ENCODE results near the gene LMAN2L.

LMAN2L gene

GRCh38 chr2:96769814-96770213 is 29.9 kb upstream of the LMAN2L start:
- no peak overlapping the region for H3K4me3 ChIP-seq (ENCODE audit: low read depth in 1 of 2, low read length in 1 of 2)
- TF ChIP-seq, protein P1, sequence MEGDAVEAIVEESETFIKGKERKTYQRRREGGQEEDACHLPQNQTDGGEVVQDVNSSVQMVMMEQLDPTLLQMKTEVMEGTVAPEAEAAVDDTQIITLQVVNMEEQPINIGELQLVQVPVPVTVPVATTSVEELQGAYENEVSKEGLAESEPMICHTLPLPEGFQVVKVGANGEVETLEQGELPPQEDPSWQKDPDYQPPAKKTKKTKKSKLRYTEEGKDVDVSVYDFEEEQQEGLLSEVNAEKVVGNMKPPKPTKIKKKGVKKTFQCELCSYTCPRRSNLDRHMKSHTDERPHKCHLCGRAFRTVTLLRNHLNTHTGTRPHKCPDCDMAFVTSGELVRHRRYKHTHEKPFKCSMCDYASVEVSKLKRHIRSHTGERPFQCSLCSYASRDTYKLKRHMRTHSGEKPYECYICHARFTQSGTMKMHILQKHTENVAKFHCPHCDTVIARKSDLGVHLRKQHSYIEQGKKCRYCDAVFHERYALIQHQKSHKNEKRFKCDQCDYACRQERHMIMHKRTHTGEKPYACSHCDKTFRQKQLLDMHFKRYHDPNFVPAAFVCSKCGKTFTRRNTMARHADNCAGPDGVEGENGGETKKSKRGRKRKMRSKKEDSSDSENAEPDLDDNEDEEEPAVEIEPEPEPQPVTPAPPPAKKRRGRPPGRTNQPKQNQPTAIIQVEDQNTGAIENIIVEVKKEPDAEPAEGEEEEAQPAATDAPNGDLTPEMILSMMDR (IDR thresholded peaks at IDR 0.05): no peak
- H3K27ac ChIP-seq: no peak overlapping the region
- no peaks in the 10 kb centered on the region for H3K27me3 ChIP-seq
- H3K4me1 ChIP-seq (ENCODE audit: control insufficient read depth in 1 of 2, insufficient read depth in 1 of 2, low read depth in 1 of 2, low read length in 1 of 2): peaks cover 16 to 24% of the 10 kb centered on the region in 2 experiments
- H3K9me3 ChIP-seq: no peaks in the 10 kb centered on the region
- no peaks in the 10 kb centered on the region for H3K36me3 ChIP-seq

DNA sequence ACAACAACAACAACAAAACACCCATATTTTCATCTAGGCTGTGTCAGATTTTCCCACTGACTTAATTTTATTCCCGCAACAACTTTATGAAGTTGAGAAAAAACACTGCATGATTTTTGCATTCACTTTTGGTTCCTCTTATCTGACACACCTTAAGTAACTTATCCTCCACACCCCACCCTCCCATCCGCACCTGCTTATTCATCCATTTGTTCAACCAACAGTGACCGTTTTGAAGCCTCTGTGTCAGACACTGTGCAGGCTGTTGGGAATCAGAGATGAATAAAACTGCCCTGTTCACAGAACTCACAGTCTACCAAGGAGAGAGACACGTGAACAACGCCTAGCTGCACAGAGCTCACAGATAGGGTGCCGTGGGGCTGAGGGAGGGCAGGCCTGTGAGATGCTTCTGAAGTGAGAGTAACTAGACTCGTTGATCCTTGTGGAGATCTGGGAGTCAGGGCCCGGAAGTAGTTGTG is 28.3 kb upstream of the LMAN2L start:
- no peak overlapping the region for H3K27ac ChIP-seq
- TF ChIP-seq, protein P1 (IDR thresholded peaks at IDR 0.05): no peak
- peaks cover 23 to 26% of the 10 kb centered on the region in 2 experiments for H3K4me1 ChIP-seq (ENCODE audit: control insufficient read depth in 1 of 2, insufficient read depth in 1 of 2, low read depth in 1 of 2, low read length in 1 of 2)

GRCh38 chr2:96767135-96767871 is 27.4 kb upstream of the LMAN2L start:
- Histone ChIP-seq H3K4me1 (ENCODE audit: control insufficient read depth in 1 of 2, insufficient read depth in 1 of 2, low read depth in 1 of 2, low read length in 1 of 2) (peaks cover 29 to 32% of the 10 kb centered on the region in 2 experiments), H3K4me3 (ENCODE audit: low read depth in 1 of 2, low read length in 1 of 2) (no peak overlapping the region), H3K27ac (no peak overlapping the region), H3K9me3 (no peaks in the 10 kb centered on the region), H3K27me3 (peaks cover 13% of the 10 kb centered on the region), H3K36me3 (no peaks in the 10 kb centered on the region)
- TF ChIP-seq, protein P1 (IDR thresholded peaks at IDR 0.05): no peak

More for the DNA sequence above, 28.3 kb upstream of the LMAN2L start:
- H3K4me3 ChIP-seq (ENCODE audit: low read depth in 1 of 2, low read length in 1 of 2): no peak overlapping the region
- no peaks in the 10 kb centered on the region for H3K9me3 ChIP-seq
- H3K27me3 ChIP-seq: peaks cover 5% of the 10 kb centered on the region
- H3K36me3 ChIP-seq: no peaks in the 10 kb centered on the region

GRCh38 chr2:96764253-96764637 is 24.4 kb upstream of the LMAN2L start:
- TF ChIP-seq, protein P1 (IDR thresholded peaks at IDR 0.05): no peak

DNA sequence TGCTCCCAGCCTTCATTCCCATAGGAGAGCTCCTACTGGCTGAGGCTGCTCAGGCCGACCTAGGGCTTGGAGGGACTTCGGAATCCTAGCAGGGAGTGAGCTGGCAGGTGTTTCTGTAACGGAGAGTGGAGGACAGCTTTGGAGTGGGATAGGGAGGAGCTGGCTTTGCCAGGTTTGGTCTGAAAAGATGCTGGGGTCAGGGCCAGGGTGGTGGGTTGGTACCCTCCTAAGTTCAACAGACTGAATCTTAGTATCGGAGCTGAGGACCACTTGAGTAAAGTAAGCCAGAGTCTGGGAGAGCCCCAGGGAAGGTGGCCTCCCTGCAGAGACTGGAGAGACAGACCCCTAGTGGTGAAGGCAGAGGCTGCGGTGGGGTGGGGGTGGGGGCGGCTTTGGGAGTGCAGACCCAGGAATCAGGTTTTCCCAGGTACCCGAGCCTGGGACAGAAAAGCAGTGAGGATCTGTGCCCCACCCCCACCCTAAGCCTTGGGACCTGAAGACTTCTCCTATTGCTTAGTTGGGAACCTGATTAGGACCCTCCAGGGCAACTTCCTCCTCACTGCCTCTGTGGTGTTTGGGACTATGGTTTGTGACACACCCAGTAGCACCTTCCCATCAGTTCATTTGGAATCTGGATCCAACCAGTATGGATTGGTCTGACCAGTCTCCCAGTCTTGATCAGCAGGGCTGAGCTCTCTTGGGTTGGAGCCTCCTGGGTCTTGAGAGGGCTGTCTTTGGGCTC is 23.8 kb upstream of the LMAN2L start:
- Histone ChIP-seq H3K27me3 (peaks cover 23% of the 10 kb centered on the region), H3K36me3 (no peaks in the 10 kb centered on the region), H3K4me1 (ENCODE audit: control insufficient read depth in 1 of 2, insufficient read depth in 1 of 2, low read depth in 1 of 2, low read length in 1 of 2) (peaks cover 47 to 61% of the 10 kb centered on the region in 2 experiments), H3K9me3 (no peaks in the 10 kb centered on the region), H3K27ac (peak overlapping the region; percentile 56), H3K4me3 (ENCODE audit: low read depth in 1 of 2, low read length in 1 of 2) (peak overlapping the region in 1 of 2 experiments; percentile 35)
- TF ChIP-seq, protein P1 (IDR thresholded peaks at IDR 0.05): no peak

More at GRCh38 chr2:96764253-96764637, 24.4 kb upstream of the LMAN2L start:
- Histone ChIP-seq H3K4me1 (ENCODE audit: control insufficient read depth in 1 of 2, insufficient read depth in 1 of 2, low read depth in 1 of 2, low read length in 1 of 2) (peaks cover 43 to 58% of the 10 kb centered on the region in 2 experiments), H3K9me3 (no peaks in the 10 kb centered on the region), H3K27me3 (peaks cover 23% of the 10 kb centered on the region), H3K4me3 (ENCODE audit: low read depth in 1 of 2, low read length in 1 of 2) (peak overlapping the region in 1 of 2 experiments; percentile 35), H3K36me3 (no peaks in the 10 kb centered on the region), H3K27ac (peak overlapping the region; percentile 56)
